GM13977 (cell line): ENCODE results near the gene SKIC8.
A peak's percentile ranks its signal among the peaks of the same experiment; 100 is the strongest.

Source experiments
- DNase-seq: peaks from one replicate; pipeline ENCODE4 v3.0.0; 2012; ENCODE audit warnings: low spot score
- CTCF ChIP-seq: IDR thresholded peaks from 2 replicates; pipeline ENCODE4 v1.5.1; 2012; ENCODE audit warnings: mild to moderate bottlenecking, control low read depth; ENCODE audit not compliant: insufficient read depth; ENCODE audit errors: extremely low read depth, missing control alignments
- in situ Hi-C: fragments of 300-500 bp; cut with MboI; formaldehyde crosslinking; loops from one replicate; pipeline ENCODE4 v1.12.0; 2022; ENCODE audit warnings: low sequenced_read_pairs, low pct_unique_long_range_greater_than_20kb, mixed read lengths, inconsistent platforms; ENCODE audit not compliant: unreplicated experiment

SKIC8 gene

GRCh38 chr15:78311292-78311691 lies 11.9 kb upstream of the SKIC8 start:
- DNase-seq = no peak
- in situ Hi-C loops = no loop called here
- TF ChIP-seq CTCF = no peak

- in situ Hi-C loops = loop anchor here (10.0 kb wide), 1 partner anchor 116 kb away; no protein-coding TSS in a partner anchor
- DNase-seq = peak; percentile 73
- TF ChIP-seq CTCF = peak; percentile 85
Observed at GRCh38 chr15:78308422-78309032, 9.1 kb upstream of the SKIC8 start.

GRCh38 chr15:78307976-78308375 lies 8.6 kb upstream of the SKIC8 start:
- no peak for TF ChIP-seq CTCF
- in situ Hi-C loops = loop anchor here (10.0 kb wide), 1 partner anchor 117 kb away; no protein-coding TSS in a partner anchor
- DNase-seq = no peak

GRCh38 chr15:78306176-78306774 lies 6.9 kb upstream of the SKIC8 start:
- TF ChIP-seq CTCF = no peak
- in situ Hi-C loops = loop anchor here (10.0 kb wide), 1 partner anchor 119 kb away; no protein-coding TSS in a partner anchor
- no peak for DNase-seq

- no peak for TF ChIP-seq CTCF
- DNase-seq = no peak
- in situ Hi-C loops = loop anchor here (10.0 kb wide), 1 partner anchor 120 kb away; no protein-coding TSS in a partner anchor
Observed at GRCh38 chr15:78304216-78305066, 5.0 kb upstream of the SKIC8 start.

GRCh38 chr15:78302579-78303312 lies 3.3 kb upstream of the SKIC8 start:
- peak; percentile 59 for DNase-seq
- TF ChIP-seq CTCF = no peak
- in situ Hi-C loops = loop anchor here (10.0 kb wide), 1 partner anchor 122 kb away; no protein-coding TSS in a partner anchor
